HG03565 (cell line): ENCODE results near the gene KRT86.
"Not testable (repeated sequence)": the region's sequence is repeated elsewhere in the genome, so short reads cannot be mapped to it uniquely, and the experiment has no call there.

ENCODE experiments used
- ATAC-seq: cut with Tn5 transposase; IDR thresholded peaks from one replicate; pipeline ENCODE4 v1.9.1; 2021; ENCODE audit warnings: mild to moderate bottlenecking, moderate library complexity; ENCODE audit not compliant: unreplicated experiment

KRT86 gene

DNA sequence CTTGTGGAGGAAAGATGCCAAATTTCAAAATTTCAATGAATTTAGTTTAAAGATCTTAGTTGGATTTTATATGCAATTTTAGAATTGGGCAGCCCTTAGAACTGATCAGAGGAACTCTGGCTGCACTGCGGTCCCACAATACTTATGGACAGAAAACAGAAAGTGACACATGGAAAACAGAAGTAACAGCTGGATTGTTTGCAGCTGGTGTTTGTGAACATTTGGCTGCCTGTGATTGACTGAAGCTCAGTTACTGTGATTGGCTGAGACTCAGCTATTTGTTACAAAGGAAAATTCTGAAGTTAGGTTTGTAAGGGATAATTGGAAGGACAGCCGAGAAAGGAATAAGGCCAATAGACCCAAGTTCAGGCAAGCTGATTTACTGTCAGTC lies 10.0 kb upstream of the KRT86 start:
- no peak for ATAC-seq

DNA sequence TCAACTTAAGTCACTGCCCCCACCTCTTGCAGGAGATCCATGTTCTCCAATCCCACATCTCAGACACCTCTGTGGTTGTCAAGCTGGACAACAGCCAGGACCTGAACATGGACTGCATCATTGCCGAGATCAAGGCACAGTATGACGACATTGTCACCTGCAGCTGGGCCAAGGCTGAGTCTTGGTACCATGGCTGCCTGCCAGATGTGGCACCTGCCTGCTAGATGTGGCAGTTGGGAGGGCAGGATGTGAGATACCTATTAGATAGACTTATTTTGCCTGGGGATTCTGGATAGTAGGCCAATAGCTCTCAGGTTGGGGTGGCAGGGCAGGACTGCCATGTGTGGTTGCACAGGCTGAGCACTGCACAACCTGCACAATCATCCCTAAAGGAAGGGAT lies 7.9 kb upstream of the KRT86 start:
- ATAC-seq: no peak

DNA sequence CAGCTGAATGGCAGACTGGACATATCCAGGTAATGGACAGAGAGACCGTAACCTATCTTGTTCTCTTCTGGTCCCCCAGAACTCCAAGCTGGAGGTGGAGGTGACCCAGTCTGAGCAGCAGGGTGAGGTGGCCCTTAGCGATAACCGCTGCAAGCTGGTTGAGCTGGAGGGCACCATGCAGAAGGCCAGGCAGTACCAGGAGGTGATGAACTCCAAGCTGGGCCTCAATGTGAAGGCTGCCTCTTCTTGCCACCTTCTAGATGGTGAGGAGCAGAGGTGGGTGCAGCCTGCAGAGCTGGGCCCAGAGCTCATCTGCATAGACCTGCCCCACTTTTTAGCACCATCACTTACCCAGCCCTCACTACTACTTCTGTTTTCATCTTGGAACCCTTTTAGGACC lies 7.2 kb upstream of the KRT86 start:
- ATAC-seq: no peak

DNA sequence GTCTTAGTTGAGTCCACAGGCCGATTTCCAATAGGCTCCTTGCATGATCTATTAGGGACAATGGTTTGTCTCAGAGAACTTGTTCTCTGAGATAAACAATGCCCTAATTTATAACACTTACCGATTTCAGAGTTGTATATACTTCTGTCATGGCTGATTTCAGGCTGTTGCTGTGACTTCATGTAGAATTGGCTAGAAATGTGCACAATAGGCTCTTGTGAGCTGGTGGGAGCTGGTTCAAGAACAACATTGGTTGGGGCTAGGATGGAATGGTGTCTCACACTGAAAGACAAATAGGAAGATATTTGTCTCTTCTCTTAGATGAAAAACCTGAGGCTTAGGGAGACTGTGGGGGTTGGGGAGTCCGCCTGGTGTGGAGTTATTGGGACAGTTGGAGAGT lies 6.7 kb upstream of the KRT86 start:
- ATAC-seq: no peak

DNA sequence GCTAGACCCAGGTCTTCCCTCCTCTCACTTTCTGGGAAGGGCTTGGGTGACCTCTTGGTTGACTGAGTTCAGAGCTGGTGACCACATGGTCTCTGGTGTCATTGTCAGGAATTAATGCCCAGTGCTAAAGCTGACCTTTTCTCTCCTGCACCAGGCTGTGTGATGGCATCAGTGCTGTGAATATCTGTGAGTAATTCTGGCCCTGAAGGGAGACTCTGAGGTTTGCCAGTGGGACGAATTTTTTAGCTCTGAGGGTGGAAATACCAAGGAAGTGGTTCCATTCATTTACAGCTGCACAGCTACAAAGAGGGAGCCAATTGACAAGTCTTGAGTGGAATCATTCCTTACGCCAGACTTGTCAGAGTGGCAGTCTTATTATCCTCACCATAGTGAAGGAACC lies 6.2 kb upstream of the KRT86 start:
- no peak for ATAC-seq

DNA sequence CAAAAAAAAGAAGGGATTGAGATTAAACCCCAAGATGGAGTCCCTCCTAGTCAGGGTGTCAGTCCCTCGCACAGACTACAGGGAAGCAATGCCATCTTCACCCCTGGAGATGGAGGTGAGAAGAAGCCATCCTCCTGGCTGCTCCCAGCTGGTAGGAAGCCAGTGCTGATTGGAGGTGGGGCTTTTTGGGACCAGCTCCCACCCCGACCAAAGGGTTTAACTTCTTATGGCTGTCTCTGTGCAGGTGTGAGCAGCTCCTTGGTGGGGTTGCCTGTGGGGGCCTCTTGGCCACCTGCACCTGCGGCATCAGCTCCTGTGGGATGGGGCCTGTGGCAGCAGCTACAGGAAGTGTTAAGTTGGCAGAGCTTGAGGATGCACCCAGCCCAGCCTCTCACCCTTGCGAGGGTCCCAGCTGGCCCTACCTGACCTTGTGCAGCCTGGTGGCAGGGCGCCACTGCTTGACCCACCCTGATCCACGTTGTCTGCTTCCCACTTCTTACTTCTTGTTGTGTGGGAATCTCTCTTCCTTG lies 3.8 kb upstream of the KRT86 start:
- no peak for ATAC-seq

DNA sequence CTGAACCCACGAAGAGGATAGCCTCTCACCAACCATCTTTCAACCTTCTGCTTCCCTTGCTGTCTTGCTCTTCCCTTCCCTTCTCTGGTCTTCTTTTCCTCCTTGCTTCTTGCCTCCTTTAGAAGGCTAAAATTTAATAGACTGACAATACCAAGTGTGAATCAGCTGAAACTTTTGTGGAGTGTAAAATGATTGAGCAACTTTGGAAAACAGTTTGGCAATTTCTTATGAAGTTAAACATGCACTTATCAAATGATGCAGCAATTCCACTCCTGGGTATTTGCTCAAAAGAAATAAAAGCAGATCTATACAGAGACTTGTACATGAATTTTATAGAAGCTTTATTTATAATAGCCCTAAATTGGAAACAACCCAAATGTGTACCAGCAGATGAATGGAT lies 3.3 kb upstream of the KRT86 start:
- ATAC-seq: no peak

DNA sequence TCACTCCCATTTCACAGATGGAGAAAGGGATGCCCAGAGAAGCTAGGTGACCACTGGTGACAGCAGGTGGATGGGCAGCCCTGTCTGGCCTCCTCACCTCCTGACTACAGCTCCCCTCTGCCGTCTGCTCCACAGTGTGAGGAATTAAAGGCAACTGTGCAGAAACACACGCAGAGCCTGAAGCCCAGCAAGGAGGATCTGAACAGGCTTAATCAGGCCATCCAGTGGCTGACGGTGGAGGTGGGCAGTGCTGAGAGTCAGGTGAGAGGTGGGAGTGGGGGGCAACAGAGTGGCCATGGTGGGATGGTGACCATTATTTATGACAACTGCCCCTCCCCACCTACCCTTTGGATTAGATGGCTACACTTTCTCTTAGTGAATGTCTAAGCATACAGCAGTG lies 1.2 kb downstream of the KRT86 start:
- no peak for ATAC-seq

DNA sequence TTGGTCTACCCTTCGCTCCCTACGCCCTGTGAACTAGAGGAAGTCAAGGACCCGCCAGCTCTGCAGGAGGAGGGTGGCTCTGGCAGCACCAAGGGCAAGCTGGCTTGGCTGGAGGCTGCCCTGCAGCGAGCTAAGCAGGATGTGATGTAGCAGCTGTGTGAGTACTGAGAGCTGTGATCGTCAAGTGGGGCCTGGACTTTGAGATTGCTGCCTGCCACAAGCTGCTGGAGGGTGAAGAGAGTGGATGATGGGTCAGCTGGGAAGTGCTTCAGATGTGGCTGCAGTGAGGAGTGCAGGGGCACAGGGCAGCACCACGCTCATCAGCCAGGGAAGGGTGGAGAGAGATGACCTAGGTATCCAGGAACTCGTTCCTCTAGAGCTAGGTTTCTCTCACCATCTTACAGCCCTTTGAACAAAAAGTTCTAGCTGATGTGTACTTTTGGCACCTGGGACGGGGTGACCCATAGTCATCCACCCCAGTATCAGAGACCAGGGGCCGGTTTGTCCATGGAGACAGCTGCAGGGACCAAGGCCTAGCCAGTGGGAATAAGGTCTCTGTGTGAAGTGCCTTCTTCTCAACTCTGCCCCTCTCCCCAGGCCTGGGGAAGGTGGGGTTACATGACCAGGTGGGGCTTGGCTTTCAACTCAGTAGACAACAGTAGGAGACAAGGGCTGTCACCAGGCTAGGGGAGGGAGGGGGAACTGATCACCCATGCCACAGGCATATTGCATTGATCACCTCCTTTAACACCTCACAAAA lies 3.2 kb downstream of the KRT86 start:
- ATAC-seq: no peak

DNA sequence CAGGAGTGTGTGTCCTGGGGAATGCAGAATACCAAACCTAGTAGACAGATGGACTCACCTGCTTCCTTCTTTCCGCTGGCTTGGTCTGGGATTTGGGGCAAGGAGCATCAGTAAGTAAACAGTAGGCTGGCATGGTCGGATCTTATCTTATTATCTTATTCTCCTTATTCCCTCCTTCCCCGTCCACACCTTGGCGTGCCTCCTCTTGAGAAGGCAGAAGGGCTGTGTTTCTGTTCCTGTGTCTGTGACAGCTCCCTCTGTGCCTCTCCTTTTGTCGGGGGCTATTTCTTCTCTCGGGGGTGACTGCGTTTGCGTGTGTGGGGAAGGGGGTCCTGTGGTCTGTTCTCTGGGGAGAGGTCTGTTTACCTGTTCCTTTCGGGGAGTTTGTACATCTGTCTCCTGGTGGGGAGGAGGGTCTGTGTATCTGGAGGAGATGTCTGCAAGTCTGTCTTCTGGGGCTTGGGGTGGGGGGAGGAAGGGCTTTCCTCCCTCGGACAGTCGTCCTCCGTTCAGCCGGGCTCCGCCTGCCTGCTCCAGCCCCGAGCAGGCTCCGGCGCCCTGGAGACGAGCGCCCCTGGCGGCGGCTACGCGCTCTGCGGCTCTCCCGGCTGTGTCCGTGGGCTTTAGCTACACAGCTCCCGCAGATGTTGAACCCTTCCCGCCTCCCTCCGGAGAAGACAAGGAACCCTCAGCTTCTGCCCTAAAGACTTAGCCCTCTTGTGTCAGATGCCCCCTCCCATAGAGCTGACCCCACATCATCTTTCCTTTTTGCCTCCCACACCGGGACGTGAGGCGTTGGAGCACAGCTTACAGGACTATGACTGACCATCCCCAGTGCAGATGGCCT lies 4.4 kb downstream of the KRT86 start:
- ATAC-seq: no peak

DNA sequence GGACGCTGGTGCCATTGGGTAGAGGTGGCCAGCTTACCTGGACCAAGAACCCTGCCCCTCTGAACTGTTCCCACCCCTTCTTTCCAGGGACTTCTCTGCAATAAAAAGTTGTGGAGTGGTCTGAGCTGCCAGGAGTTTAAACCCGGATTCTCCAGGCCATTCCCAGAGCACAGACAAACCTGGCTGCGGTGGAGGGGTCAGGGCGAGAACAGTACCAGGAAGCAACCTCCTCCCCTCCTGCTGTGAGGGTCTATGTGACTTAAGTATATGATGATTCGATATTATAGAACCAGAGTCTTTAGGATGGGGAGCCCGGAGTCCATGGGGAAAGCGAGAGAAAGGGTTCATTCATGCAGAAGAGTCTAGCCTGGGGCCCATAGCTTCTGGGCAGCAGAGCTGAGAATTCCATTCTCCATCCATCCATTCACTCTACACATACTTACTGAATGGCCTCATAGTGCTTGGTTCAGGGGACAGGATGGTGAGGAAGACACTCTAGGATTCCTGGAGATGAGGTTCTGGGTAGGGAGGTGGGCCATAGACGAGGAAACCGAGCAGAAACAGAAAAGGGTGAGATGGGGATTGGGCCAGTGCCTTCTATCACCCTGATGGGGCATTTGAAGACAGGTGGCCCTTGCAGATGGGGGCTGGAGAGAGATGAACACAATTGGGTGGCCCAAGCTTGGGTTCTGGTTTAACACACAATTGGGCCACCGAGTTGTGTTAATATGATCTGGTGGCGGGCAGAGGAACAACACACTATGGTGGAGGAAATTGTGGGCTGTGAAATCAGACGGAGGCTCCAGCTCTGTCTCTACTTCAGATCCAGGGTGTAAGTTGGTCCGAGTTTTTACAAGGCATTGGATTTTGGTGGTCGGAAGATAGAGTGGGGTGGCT lies 5.2 kb downstream of the KRT86 start:
- no peak for ATAC-seq

DNA sequence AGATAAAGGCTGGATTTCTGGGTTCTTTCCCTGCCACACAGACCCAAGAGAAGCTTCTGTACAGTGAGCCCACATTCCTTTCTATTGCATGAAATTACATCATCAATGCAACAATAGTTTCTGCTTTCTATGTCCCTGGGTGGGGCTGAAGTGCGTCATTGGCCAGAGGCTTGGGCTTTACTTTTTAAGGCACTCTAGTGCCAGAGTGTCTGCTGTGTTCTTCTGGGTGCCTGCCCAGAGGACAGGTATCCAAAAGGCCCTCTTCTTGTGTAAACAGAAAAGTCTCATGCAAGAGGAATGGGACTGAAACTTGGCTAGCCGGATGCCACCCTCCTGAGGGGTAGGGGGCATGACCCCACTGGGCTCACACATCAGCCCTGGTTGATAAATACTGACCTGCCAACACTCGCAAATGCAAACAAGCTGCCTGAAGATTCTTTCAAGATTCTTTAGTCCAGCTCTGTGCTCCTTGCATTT lies 5.9 kb downstream of the KRT86 start:
- no peak for ATAC-seq

DNA sequence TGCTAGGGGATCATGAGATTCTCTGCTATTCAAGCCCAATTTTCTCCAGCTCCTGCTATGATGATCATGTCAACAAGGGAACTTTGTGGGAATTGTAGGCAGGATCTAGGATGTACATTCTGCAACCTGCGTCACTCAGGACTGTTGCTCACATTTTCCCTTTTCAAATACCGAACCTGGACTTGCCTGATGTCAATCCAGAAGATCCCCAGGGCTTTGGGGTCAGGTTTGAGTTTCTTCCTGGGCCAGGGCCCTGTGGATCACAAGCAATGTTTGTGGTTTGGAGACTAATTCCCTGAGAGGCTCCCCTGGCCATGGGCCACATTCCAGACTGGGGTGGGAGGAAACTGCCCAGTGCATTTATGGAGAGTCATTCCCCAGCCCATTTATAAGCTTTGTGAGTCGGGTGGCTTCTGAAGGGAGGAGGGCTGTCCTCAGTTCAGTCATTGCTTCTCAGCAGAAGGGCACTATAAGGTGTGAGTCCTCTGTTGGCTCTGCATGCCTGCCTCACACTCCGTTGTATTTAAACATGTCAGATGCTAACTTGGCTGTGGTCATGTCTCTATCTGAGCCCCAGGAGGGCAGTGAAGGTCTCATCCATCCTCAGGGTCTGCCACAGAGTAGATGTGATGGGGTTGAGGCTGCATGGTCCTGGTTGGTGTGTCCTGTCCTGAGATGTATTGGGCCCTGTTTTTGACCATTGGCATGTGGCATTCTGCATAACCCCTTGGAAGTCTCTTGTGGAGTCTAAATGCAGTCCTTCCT lies 6.5 kb downstream of the KRT86 start:
- no peak for ATAC-seq

DNA sequence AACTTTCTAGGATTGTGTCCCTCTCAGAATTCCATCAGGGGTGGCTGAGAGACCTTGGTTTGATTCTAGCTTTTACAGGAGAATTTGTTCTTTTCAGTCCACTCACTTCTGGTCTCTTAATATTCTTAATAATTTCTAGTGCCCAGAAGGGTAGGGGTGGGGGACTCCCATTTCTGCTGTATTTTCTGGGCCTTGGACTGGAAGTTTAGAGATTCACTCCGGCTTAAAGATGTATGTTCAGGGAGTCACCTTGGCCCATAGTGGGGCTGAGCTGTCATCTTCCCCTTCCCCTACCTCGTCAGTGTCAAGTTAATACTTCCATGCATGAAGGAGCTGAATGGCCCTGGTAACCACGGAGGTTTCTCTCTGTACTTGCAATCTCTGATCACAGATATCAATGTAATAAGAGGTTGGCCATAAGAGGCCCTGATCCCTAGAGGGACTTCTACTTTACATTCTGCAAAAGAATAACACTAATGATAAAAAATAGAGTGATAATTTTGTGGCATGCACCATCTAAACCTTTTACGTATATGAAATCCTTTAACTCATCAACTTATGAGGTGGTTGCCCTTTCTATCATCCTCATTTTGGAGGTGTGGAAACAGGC lies 10.2 kb downstream of the KRT86 start:
- no peak for ATAC-seq

DNA sequence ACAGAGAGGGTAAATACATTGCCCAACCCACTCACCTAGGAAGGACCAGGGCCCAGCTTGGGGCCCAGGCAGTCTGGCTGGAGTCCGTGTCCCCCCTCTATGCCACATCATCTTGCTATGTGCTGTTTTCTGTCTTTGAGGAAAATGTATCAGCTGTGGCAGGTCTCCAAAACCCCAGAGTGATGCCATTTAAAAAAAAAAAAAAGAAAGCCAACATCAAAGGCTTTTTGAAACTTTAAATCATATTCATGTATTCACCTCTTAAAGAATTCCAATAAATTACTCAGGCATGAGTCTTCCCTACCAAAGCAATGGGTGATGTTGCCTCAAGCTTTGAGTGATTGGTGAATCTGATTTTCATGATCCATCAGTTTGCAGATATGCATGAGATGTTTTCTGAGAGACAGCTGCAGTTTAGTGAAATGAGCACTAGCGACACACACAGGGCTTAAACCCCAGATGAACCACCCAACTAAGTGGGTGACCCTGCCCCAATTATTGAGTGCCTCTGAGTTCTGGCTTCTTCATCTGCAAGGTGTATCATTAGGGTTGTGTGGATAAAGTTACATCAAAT lies 10.8 kb downstream of the KRT86 start:
- no peak for ATAC-seq

DNA sequence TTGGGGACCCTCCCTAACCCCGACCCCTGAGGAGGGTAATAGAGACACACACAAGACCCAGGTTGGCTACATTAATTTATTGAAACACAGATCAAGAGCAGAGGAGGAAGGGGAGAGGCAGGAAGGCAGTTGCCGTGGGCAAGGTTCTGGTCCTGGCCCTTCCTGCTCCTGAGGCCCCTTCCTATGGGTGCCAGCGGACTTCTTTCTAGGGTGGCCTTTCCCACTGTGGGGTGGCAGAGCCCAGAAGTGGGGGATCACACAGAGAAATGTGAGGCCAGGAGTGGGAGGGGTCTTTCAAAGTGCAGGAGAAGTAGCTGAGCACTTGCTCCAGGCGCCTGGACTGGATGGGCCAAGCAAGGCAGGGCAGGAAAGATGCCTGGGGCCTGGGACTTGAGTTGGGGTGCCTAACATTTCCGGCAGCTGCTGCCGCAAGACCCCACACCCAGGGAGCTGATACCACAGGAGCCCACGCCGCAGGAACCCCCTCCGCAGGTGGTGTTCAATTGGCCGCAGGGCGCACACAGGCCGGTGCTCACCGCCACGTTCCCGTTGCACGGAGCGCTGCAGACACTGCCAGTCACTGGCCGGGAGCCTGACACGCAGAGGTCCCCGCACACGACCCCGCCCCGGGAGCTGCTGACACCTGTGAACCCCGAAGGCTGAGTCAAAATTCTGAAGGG lies 11.5 kb downstream of the KRT86 start:
- no peak for ATAC-seq

DNA sequence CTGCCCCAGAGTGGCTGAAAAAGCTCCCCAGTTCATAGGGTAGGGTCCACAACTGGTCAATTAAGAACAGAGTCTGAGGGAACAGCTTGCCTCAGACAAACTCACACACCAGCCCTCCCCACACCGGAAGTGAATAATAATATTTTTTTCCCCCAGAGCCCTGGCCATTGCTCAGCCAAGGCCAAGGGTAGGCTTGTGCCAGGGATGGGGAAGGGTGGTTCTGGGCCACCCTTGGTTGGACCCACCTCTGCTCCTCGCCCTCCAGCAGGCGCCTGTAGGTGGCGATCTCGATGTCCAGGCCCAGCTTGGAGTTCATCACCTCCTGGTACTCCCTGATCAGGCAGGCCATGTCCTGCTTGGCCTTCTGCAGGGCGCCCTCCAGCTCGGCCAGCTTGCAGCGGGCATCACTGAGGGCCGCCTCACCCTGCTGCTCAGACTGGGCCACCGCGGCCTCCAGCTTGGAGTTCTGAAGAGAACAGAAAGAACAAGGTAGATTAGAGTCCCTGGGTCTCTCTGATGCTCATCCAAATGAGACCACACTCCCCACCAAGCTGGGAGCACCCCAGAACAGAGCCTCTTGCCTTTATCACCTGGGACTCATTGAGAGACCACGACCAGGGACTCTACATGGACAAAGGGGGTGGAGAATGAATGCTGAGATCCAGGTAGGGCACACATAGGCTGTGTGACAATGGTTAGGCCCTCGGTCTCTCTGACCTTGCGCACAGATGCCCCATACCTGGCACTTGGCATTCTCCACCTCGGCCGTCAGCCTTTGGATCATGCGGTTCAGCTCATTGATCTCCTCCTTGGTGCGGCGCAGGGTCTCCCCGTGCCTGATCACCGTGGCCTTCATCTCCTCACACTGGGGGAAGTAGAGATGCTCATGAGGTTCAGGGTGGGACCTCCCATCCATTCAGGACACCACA lies 12.7 kb downstream of the KRT86 start:
- not testable (repeated sequence) for ATAC-seq
